ENCODE data around the gene GPR158.

Gene GPR158

GRCh38 chr10:25467881-25468280 lies 293.1 kb downstream of the GPR158 start:
- H3K36me3 ChIP-seq (ENCODE audit: insufficient read depth, low read length), result no peaks in the 10 kb centered on the region
- no peaks in the 10 kb centered on the region for H3K9me2 ChIP-seq (replicated peaks; ENCODE audit: low read depth, low read length)
- no peaks in the 10 kb centered on the region for H3K9me3 ChIP-seq (ENCODE audit: insufficient read depth, low read depth, low read length)
- H2AFZ ChIP-seq (ENCODE audit: low read length), result no peak overlapping the region
- H3F3A ChIP-seq (ENCODE audit: low read depth), result 0 out of 2 replicates have a peak, but pooled peaks cover 3% of the 10 kb centered on the region
- peaks cover 13% of the 10 kb centered on the region for H3K79me2 ChIP-seq (ENCODE audit: insufficient read depth, low read length)
- peak overlapping the region; percentile 82 for H3K4me3 ChIP-seq (ENCODE audit: low read length, poor library complexity, severe bottlenecking)
- TF ChIP-seq CTCF (conservative IDR thresholded peaks at IDR 0.05; ENCODE audit: low read length) (no peak), EZH2phosphoT487 (IDR thresholded peaks at IDR 0.05; ENCODE audit: borderline replicate concordance) (no peak)
- H3K9ac ChIP-seq (ENCODE audit: low read depth, low read length, poor library complexity, severe bottlenecking), result no peak overlapping the region
- no peaks in the 10 kb centered on the region for H4K20me1 ChIP-seq (ENCODE audit: insufficient read depth, low read length, poor library complexity, severe bottlenecking)
- H3K4me1 ChIP-seq (ENCODE audit: insufficient read depth, low read length, poor library complexity, severe bottlenecking), result no peaks in the 10 kb centered on the region
- H3K4me2 ChIP-seq (ENCODE audit: low read depth, low read length, poor library complexity, severe bottlenecking), result peak overlapping the region; percentile 87
- no peaks in the 10 kb centered on the region for H3K27me3 ChIP-seq (ENCODE audit: insufficient read depth, low read length, poor library complexity, severe bottlenecking)

DNA sequence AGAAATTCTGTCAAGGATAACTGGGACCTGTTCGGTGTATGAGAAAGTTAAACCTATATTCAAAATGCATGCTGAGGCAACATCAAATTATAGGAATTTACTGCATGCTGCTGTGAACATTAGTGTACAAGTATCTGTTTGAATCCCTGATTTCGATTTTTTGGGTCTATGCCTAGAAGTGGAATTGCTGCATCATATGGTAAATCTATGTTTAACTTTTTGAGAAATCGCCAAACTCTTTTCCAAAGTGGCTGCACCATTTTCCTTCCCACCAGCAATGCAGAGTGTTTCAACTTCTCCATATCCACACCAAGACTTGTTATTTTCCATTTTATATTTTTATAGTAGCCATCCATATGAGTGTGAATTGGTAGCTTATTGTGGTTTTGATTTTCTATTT lies 306.7 kb downstream of the GPR158 start:
- peaks cover 3% of the 10 kb centered on the region; the same call in 1 of the 2 replicates for H3K9me3 ChIP-seq (ENCODE audit: insufficient read depth, low read depth, low read length)
- no peaks in the 10 kb centered on the region for H3K27me3 ChIP-seq (ENCODE audit: insufficient read depth, low read length, poor library complexity, severe bottlenecking)
- H2AFZ ChIP-seq (ENCODE audit: low read length), result no peak overlapping the region
- H3F3A ChIP-seq (ENCODE audit: low read depth), result no peaks in the 10 kb centered on the region
- no peak for TF ChIP-seq CTCF (conservative IDR thresholded peaks at IDR 0.05; ENCODE audit: low read length)
- TF ChIP-seq EZH2phosphoT487 (IDR thresholded peaks at IDR 0.05; ENCODE audit: borderline replicate concordance), result no peak
- H3K9ac ChIP-seq (ENCODE audit: low read depth, low read length, poor library complexity, severe bottlenecking), result no peak overlapping the region
- H4K20me1 ChIP-seq (ENCODE audit: insufficient read depth, low read length, poor library complexity, severe bottlenecking), result no peaks in the 10 kb centered on the region
- H3K4me3 ChIP-seq (ENCODE audit: low read length, poor library complexity, severe bottlenecking), result no peak overlapping the region
- H3K79me2 ChIP-seq (ENCODE audit: insufficient read depth, low read length), result no peaks in the 10 kb centered on the region
- no peak overlapping the region for H3K4me2 ChIP-seq (ENCODE audit: low read depth, low read length, poor library complexity, severe bottlenecking)
- no peaks in the 10 kb centered on the region for H3K4me1 ChIP-seq (ENCODE audit: insufficient read depth, low read length, poor library complexity, severe bottlenecking)
- H3K9me2 ChIP-seq (replicated peaks; ENCODE audit: low read depth, low read length), result no peaks in the 10 kb centered on the region
- H3K36me3 ChIP-seq (ENCODE audit: insufficient read depth, low read length), result 0 out of 2 replicates have a peak, but pooled peaks cover 6% of the 10 kb centered on the region

GRCh38 chr10:25483999-25484398 lies 309.2 kb downstream of the GPR158 start:
- H3K36me3 ChIP-seq (ENCODE audit: insufficient read depth, low read length), result 0 out of 2 replicates have a peak, but pooled peaks cover 6% of the 10 kb centered on the region
- TF ChIP-seq CTCF (conservative IDR thresholded peaks at IDR 0.05; ENCODE audit: low read length) (no peak), EZH2phosphoT487 (IDR thresholded peaks at IDR 0.05; ENCODE audit: borderline replicate concordance) (no peak)
- H4K20me1 ChIP-seq (ENCODE audit: insufficient read depth, low read length, poor library complexity, severe bottlenecking), result no peaks in the 10 kb centered on the region
- H3K27me3 ChIP-seq (ENCODE audit: insufficient read depth, low read length, poor library complexity, severe bottlenecking), result no peaks in the 10 kb centered on the region
- no peak overlapping the region for H2AFZ ChIP-seq (ENCODE audit: low read length)
- H3K4me3 ChIP-seq (ENCODE audit: low read length, poor library complexity, severe bottlenecking), result no peak overlapping the region
- no peaks in the 10 kb centered on the region for H3F3A ChIP-seq (ENCODE audit: low read depth)
- no peaks in the 10 kb centered on the region for H3K9me2 ChIP-seq (replicated peaks; ENCODE audit: low read depth, low read length)
- peaks cover 3% of the 10 kb centered on the region; the same call in 1 of the 2 replicates for H3K9me3 ChIP-seq (ENCODE audit: insufficient read depth, low read depth, low read length)
- no peak overlapping the region for H3K4me2 ChIP-seq (ENCODE audit: low read depth, low read length, poor library complexity, severe bottlenecking)
- no peak overlapping the region for H3K9ac ChIP-seq (ENCODE audit: low read depth, low read length, poor library complexity, severe bottlenecking)
- H3K79me2 ChIP-seq (ENCODE audit: insufficient read depth, low read length), result no peaks in the 10 kb centered on the region
- H3K4me1 ChIP-seq (ENCODE audit: insufficient read depth, low read length, poor library complexity, severe bottlenecking), result no peaks in the 10 kb centered on the region
